Lower leg skin (tissue), 3 donors: Measurements from ENCODE around the gene CALCR.

Experiments used
- POLR2A ChIP-seq, 2 donors: fragments of 450-650 bp; IDR thresholded peaks; one replicate each; pipeline ENCODE4 v1.6.1; 2016 to 2017; ENCODE audit warnings: antibody characterized with exemption in 2 of 2, mild to moderate bottlenecking in 1 of 2, moderate library complexity in 1 of 2
- TF ChIP-seq, protein P1 (sequence below), 3 donors: fragments of 450-650 bp; IDR thresholded peaks; one replicate each; pipeline ENCODE4 v1.5.1; 2016; ENCODE audit warnings: antibody characterized with exemption in 3 of 3, mild to moderate bottlenecking in 3 of 3, moderate library complexity in 2 of 3

DNA sequence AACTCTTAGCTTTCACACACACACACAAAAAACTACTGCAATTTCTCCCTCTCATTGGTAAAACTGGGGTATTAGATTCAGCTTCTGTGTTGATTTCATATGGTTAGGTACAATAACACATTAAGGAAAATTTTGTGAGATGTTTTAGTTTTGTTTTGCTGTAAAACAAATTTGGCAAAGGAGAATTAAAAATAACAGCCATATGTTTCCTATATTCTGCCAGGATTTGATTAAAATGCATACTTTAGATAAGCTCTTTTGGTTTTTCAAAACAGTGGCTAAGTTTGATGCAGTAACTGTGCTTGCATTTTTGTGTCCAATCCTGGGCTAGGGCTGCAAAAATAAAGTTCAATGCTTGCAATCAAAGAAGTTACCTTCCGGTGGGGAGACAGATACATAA is 126.3 kb downstream of the CALCR start:
- TF ChIP-seq, protein P1, sequence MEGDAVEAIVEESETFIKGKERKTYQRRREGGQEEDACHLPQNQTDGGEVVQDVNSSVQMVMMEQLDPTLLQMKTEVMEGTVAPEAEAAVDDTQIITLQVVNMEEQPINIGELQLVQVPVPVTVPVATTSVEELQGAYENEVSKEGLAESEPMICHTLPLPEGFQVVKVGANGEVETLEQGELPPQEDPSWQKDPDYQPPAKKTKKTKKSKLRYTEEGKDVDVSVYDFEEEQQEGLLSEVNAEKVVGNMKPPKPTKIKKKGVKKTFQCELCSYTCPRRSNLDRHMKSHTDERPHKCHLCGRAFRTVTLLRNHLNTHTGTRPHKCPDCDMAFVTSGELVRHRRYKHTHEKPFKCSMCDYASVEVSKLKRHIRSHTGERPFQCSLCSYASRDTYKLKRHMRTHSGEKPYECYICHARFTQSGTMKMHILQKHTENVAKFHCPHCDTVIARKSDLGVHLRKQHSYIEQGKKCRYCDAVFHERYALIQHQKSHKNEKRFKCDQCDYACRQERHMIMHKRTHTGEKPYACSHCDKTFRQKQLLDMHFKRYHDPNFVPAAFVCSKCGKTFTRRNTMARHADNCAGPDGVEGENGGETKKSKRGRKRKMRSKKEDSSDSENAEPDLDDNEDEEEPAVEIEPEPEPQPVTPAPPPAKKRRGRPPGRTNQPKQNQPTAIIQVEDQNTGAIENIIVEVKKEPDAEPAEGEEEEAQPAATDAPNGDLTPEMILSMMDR (IDR thresholded peaks at IDR 0.05) = no peak
- no peak for TF ChIP-seq POLR2A (IDR thresholded peaks at IDR 0.05)
